GM18861 (cell line): ENCODE results near the gene SCAANT1.
A peak's percentile ranks its signal among the peaks of the same experiment; 100 is the strongest.

Experiments
- ATAC-seq: cut with Tn5 transposase; IDR thresholded peaks from one replicate; pipeline ENCODE4 v1.9.1; 2021; ENCODE audit not compliant: unreplicated experiment

The SCAANT1 gene

DNA sequence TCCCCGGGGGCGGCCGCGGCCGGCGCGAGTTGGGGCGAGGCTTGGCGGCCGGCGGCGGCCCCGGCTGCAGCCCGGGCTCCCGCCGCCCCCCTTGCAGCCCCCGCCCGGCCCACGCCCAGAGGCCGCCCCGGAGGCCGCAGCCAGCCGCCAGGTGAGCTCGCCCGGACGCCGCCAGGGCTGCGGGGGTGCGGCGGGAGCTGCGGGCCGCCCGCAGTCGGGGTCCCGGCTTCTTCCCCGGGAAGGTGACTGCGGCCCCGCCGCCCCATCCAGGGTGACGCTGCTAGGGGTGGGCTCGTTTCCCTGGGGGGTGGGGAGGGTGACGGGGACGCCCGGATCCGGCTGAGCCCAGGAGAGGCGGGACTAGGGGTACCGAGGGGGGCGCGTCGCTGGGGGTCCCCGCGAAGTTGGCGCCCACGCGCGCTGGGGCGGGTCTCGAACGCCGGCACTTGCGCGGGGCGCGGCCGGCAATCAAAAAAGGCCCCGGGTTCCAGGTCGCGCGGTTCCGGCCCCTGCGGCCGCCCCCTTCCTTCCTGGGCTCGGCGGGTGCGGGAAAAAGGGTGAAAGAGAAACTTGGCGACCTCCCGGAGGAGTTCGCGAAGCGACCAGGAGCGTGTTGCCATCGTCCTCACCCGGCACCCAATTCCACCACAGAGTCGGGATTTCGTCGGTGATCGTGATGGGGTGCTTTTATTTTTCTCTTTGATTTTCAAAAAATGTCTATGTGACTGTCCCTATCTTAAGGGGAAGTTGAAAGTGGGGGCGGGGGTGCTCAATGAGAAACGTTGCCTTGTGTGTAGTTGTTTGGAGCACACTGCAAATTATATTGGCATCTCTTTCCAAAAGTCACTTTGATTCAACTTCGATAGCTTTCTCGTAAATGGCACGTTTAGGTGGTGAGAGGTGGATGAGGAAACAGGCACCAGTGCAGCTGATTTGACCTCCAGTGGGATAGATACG, 47.9 kb downstream of the SCAANT1 start:
- ATAC-seq = peak; percentile 35

DNA sequence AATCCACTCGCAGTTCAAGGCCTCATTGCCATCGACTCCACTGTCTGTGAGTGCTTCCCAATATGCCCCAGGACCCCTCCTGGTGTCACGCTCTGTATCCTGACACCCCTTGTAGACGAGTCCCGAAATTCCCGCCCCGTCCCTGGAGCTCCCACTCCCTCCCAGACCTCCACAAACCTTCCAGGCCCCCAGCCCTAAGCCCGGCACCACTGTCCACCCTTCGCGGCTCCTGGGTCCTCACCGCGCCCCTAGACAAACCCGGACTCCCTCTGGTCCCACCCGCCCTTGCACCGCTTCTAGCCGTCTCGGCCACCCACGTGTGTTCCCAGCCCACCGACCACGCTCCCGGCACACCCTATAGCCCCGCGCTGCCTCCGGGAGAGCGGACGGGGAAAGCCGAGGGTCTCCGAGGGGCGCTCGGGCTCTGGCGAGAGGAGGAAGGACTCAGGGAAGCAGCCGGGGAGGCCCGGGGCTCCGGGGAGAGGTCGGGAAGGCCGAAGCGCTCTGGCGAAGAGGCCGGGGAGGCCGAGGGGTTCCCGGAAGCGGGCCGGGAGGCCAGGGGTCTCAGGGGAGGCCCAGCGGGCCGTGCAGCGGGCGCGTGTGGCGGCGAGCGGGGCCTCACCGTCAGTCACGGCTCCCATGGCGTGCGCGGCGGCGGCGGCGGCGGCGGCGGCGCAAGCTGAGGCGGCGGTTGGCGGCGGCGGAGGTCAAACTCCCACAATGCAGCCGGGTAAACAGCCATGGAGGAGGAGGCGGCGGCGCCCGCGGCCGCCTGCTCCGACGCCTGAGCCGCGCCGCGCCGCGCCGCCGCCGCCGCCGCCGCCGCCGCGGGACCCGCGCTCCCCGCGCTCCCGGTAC, 48.8 kb downstream of the SCAANT1 start, which contains the start of the genes ATXN7 and THOC7:
ATXN7 (plus strand) TSS at position 718 of the 858 bp plus-strand sequence. CDS start 48,732 bp downstream, outside the sequence.
THOC7 (minus strand) TSS at position 656 of the 858 bp plus-strand sequence; CDS start at position 641, 15 bp downstream.
- peak; percentile 54 for ATAC-seq

- ATAC-seq = no peak
Observed at GRCh38 chr3:63862804-63863149, 49.4 kb downstream of the SCAANT1 start.
